Lower leg skin (tissue), 4 donors: ENCODE results near the gene MTFR1L. TPM values are rescaled to one million over a fixed set of nuclear protein-coding genes. Genes with fewer than 3 reads are reported as not detected.

Source experiments
- DNase-seq, 2 donors: peaks; one replicate each; pipeline ENCODE4 v3.0.0-alpha.2; 2019; ENCODE audit warnings: low spot score in 2 of 2
- H3K4me3 ChIP-seq: fragments of 200-600 bp; sonication (generic); 2 replicates; pipeline ENCODE4 v1.5.1; 2017; ENCODE audit warnings: mild to moderate bottlenecking, low read depth; ENCODE audit not compliant: poor library complexity, severe bottlenecking
- CTCF ChIP-seq, 3 donors: fragments of 450-650 bp; IDR thresholded peaks; one replicate each; pipeline ENCODE4 v1.5.1; 2016; ENCODE audit warnings: antibody characterized with exemption in 3 of 3, mild to moderate bottlenecking in 3 of 3, moderate library complexity in 2 of 3
- POLR2A ChIP-seq, 2 donors: fragments of 450-650 bp; IDR thresholded peaks; one replicate each; pipeline ENCODE4 v1.6.1; 2016 to 2017; ENCODE audit warnings: antibody characterized with exemption in 2 of 2, mild to moderate bottlenecking in 1 of 2, moderate library complexity in 1 of 2
- WGBS, 2 donors: methylation state at CpG; one replicate each; pipeline ENCODE4 v1.1.5; 2018; 5-methylcytosine and 5-hydroxymethylcytosine counted together
- intact Hi-C: fragments of 100-400 bp; cut with DNase I; formaldehyde crosslinking; loops from one replicate; pipeline ENCODE4 v1.15.0; 2023; ENCODE audit warnings: low total_unique reads
- total RNA-seq, 4 donors: library from RNA; depleted of rRNA; stranded (reverse); fragments of >200 nt; gene quantifications; one replicate each; pipeline ENCODE4 v1.1.0, GENCODE V29; 2016

MTFR1L gene
- total RNA-seq, 4 donors from 2014 or later: 34.9 to 46.1 (median 39.7) TPM

- intact Hi-C loops: no loop called here
- TF ChIP-seq CTCF (IDR thresholded peaks at IDR 0.05): no peak
- no peak for TF ChIP-seq POLR2A (IDR thresholded peaks at IDR 0.05)
- peak overlapping the region; percentile 91 for H3K4me3 ChIP-seq
- DNase-seq: peak in 1 of 2 donors; percentile 91
- 1 to 2% methylated on average over 42 to 50 of the region's 67 CpGs for WGBS, 2 donors
Measured at GRCh38 chr1:25820247-25821111, 725 bp downstream of the MTFR1L start.

- peak overlapping the region; percentile 91 for H3K4me3 ChIP-seq
- TF ChIP-seq POLR2A (IDR thresholded peaks at IDR 0.05): no peak
- no peak for TF ChIP-seq CTCF (IDR thresholded peaks at IDR 0.05)
- intact Hi-C loops: no loop called here
- peak in 1 of 2 donors; percentile 75 for DNase-seq
- 25 to 27% methylated on average over 10 of the region's 10 CpGs for WGBS, 2 donors
Measured at GRCh38 chr1:25821112-25821476, 1.3 kb downstream of the MTFR1L start.

GRCh38 chr1:25821630-25822091, 1.9 kb downstream of the MTFR1L start:
- 58 to 77% methylated on average over 5 of the region's 5 CpGs for WGBS, 2 donors
- TF ChIP-seq CTCF (IDR thresholded peaks at IDR 0.05) (no peak), POLR2A (IDR thresholded peaks at IDR 0.05) (no peak)
- intact Hi-C loops: no loop called here
- DNase-seq: peak in 1 of 2 donors; percentile 70
- H3K4me3 ChIP-seq: no peak overlapping the region

- WGBS, 2 donors: 85 to 93% methylated on average over 2 of the region's 2 CpGs
- intact Hi-C loops: no loop called here
- DNase-seq: no peak
- H3K4me3 ChIP-seq: no peak overlapping the region
- TF ChIP-seq POLR2A (IDR thresholded peaks at IDR 0.05) (no peak), CTCF (IDR thresholded peaks at IDR 0.05) (no peak)
Measured at GRCh38 chr1:25825605-25826004, 5.9 kb downstream of the MTFR1L start.

GRCh38 chr1:25826571-25826970, 6.8 kb downstream of the MTFR1L start:
- 72 to 89% methylated on average over 7 to 10 of the region's 10 CpGs for WGBS, 2 donors
- intact Hi-C loops: no loop called here
- H3K4me3 ChIP-seq: no peak overlapping the region
- DNase-seq: no peak
- TF ChIP-seq POLR2A (IDR thresholded peaks at IDR 0.05): no peak
- TF ChIP-seq CTCF (IDR thresholded peaks at IDR 0.05): no peak
